Lung (tissue), 12 donors: ENCODE measurements around the gene RBM25. TPM values are rescaled to one million over a fixed set of nuclear protein-coding genes. Genes with fewer than 3 reads are reported as not detected.

Source experiments
- ATAC-seq: fragments of 200-7000 bp; cut with Tn5 transposase; one replicate; pipeline ENCODE4 v1.9.1; 2020; ENCODE audit warnings: moderate number of reproducible peaks; ENCODE audit not compliant: insufficient read depth, low FRiP score
- DNase-seq, 3 donors: peaks; one replicate each; pipeline ENCODE4 v3.0.0-alpha.2; 2013 to 2017
- H3K27ac ChIP-seq, 2 donors: one replicate each; pipeline ENCODE4 v1.5.1; 2013; ENCODE audit warnings: mild to moderate bottlenecking in 2 of 2, moderate library complexity in 2 of 2, control low read depth in 1 of 2, inconsistent platforms in 1 of 2, low read depth in 1 of 2, low read length in 1 of 2
- H3K27me3 ChIP-seq, 3 donors: one replicate each; pipeline ENCODE4 v1.5.1; 2013; ENCODE audit warnings: low read length in 2 of 3; ENCODE audit not compliant: control insufficient read depth in 3 of 3, insufficient read depth in 3 of 3
- H3K36me3 ChIP-seq, 4 donors: one replicate each; pipeline ENCODE4 v1.5.1; 2013; ENCODE audit warnings: low read length in 4 of 4, mild to moderate bottlenecking in 1 of 4, moderate library complexity in 1 of 4; ENCODE audit not compliant: control insufficient read depth in 4 of 4, insufficient read depth in 4 of 4
- H3K4me1 ChIP-seq, 5 donors: one replicate each; pipeline ENCODE4 v1.5.1; 2013; ENCODE audit warnings: low read length in 5 of 5, mild to moderate bottlenecking in 2 of 5, moderate library complexity in 1 of 5; ENCODE audit not compliant: control insufficient read depth in 5 of 5, insufficient read depth in 5 of 5
- H3K4me3 ChIP-seq: one replicate; pipeline ENCODE4 v1.5.1; 2013; ENCODE audit warnings: mild to moderate bottlenecking, control low read depth, moderate library complexity
- H3K9ac ChIP-seq, 2 donors: one replicate each; pipeline ENCODE4 v1.5.1; 2013; ENCODE audit warnings: low read length in 2 of 2, control low read depth in 1 of 2; ENCODE audit not compliant: insufficient read depth in 1 of 2
- H3K9me3 ChIP-seq, 4 donors: one replicate each; pipeline ENCODE4 v1.5.1; 2013; ENCODE audit warnings: low read length in 3 of 4, mild to moderate bottlenecking in 1 of 4, moderate library complexity in 1 of 4; ENCODE audit not compliant: control insufficient read depth in 4 of 4, insufficient read depth in 3 of 4
- CTCF ChIP-seq: IDR thresholded peaks from 2 replicates; pipeline ENCODE4 v1.5.1; 2012; ENCODE audit warnings: mild to moderate bottlenecking; ENCODE audit errors: control extremely low read depth, extremely low read depth
- WGBS, 2 donors: extraction: QIAGEN DNeasy Blood & Tissue Kit; methylation state at CpG; one replicate each; pipeline ENCODE4 v1.1.7; 2013; 5-methylcytosine and 5-hydroxymethylcytosine counted together
- polyA plus RNA-seq, 2 donors: library from polyadenylated mRNA; stranded (reverse); fragments of 200-250 nt; gene quantifications; one replicate each; pipeline ENCODE4 v1.2.1, GENCODE V29; 2013
- total RNA-seq, 2 donors: library from RNA; depleted of rRNA in 1 of 2; stranded (reverse); fragments of >200 nt in 1 of 2; gene quantifications; one replicate each; pipeline ENCODE4 v1.2.1, GENCODE V29; 2014 to 2021
- donor health status: control.
- donor health status: control.
- donor health status: Bipolar disorder and iron deficiency.
- donor health status: healthy.
- donor health status: DM: yes; HTN: yes; CAD: no.

Gene RBM25
- total and polyA plus RNA-seq, 4 donors: 27.9 to 103 (median 55.0) TPM

GRCh38 chr14:73136387-73137225 lies 78.3 kb downstream of the RBM25 start, which contains the start of gene PSEN1:
TSS of gene PSEN1 (plus strand) at chr14:73136507. CDS start at chr14:73148020, 11,513 bp downstream.
- H3K27me3 ChIP-seq: no peaks in the 10 kb centered on the region
- ATAC-seq (peak; percentile 96), DNase-seq (peak; percentile 95 to 97 (median 96))
- peaks cover 7 to 12% (median 8%) of the 10 kb centered on the region in 5 donors for H3K4me1 ChIP-seq
- no peak for TF ChIP-seq CTCF
- H3K27ac ChIP-seq: peak within 1 kb of the TSS; percentile 88 to 99
- H3K4me3 ChIP-seq: peak within 1 kb of the TSS; percentile 54
- H3K9ac ChIP-seq: peak within 1 kb of the TSS; percentile 67 to 95
- 0% methylated on average over 61 to 71 of the region's 71 CpGs for WGBS, 2 donors
- peaks cover 0 to 3% (median 0%) of the 10 kb centered on the region in 4 donors for H3K36me3 ChIP-seq
- H3K9me3 ChIP-seq: peaks cover 0 to 2% (median 0%) of the 10 kb centered on the region in 4 donors

DNA sequence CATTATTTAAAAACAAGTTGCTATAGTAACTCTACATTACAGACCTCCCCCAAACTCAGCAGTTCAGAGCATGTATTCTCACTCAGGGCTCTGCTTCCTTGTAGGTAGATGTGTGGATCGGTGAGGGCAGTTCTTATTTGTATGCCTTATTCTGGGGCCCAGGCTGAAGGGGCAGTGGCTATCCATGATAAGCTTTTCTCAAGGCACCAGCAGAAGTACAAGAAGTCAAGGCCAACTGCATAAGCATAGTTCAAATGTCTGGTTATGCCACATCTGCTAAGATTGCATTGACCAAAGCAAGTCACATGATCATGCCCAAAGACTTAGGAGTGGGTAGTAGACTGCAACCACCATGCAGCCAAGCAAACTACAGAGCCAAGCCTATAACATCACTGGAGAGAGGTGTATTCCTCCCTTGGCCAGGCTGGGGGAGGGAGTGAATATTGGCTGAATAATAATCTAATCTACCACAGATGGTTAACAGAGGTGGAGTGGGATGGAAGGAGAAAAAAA lies 82.5 kb downstream of the RBM25 start:
- Histone ChIP-seq H3K9ac (no peak overlapping the region), H3K4me1 (peaks cover 7 to 11% (median 8%) of the 10 kb centered on the region in 5 donors), H3K4me3 (no peak overlapping the region), H3K27ac (no peak overlapping the region), H3K36me3 (peaks cover 0 to 4% (median 0%) of the 10 kb centered on the region in 4 donors), H3K9me3 (no peaks in the 10 kb centered on the region), H3K27me3 (no peaks in the 10 kb centered on the region)
- WGBS, 2 donors: 98 to 100% methylated on average over 1 of the region's 1 CpG
- DNase-seq: no peak
- no peak for ATAC-seq
- no peak for TF ChIP-seq CTCF

DNA sequence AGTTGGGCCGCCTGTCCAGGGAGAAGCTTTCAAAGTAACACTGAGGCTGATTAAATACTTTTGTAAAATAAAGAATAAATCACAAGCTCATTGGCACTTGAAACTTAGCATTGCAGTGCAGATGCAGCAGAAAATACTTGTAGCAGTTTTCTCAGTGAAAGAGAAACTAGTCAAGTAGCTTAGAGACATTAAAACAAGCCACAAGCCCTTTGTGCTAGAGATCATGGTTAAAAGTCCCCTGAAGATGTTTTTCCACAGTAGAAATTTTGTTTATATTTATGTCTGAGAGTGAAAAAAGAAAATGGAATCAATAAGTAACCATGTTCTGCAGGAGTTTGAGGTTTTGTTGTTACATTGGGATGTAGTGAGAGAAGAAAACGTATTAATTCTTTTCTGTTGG lies 83.9 kb downstream of the RBM25 start:
- Histone ChIP-seq H3K27ac (no peak overlapping the region), H3K27me3 (no peaks in the 10 kb centered on the region), H3K4me3 (no peak overlapping the region), H3K9ac (no peak overlapping the region), H3K9me3 (no peaks in the 10 kb centered on the region), H3K4me1 (peaks cover 5 to 8% (median 6%) of the 10 kb centered on the region in 5 donors), H3K36me3 (peaks cover 0 to 4% (median 0%) of the 10 kb centered on the region in 4 donors)
- ATAC-seq (no peak), DNase-seq (no peak)
- TF ChIP-seq CTCF: no peak
- WGBS, 2 donors: 81 to 89% methylated on average over 2 of the region's 2 CpGs
